AG10803 (cell line): ENCODE results near the gene MAGEH1.
A peak's percentile ranks its signal among the peaks of the same experiment; 100 is the strongest.

ENCODE experiments used
- DNase-seq: peaks from one replicate; pipeline ENCODE4 v3.0.0; 2010; ENCODE audit warnings: low read depth
- H3K4me3 ChIP-seq: 2 replicates; pipeline ENCODE4 v1.5.1; 2011; ENCODE audit warnings: mild to moderate bottlenecking, low read length, control low read depth
- CTCF ChIP-seq: conservative IDR thresholded peaks from 2 replicates; pipeline ENCODE4 v1.5.1; 2011; ENCODE audit warnings: mild to moderate bottlenecking, low read length, control low read depth, inconsistent platforms

MAGEH1 gene

DNA sequence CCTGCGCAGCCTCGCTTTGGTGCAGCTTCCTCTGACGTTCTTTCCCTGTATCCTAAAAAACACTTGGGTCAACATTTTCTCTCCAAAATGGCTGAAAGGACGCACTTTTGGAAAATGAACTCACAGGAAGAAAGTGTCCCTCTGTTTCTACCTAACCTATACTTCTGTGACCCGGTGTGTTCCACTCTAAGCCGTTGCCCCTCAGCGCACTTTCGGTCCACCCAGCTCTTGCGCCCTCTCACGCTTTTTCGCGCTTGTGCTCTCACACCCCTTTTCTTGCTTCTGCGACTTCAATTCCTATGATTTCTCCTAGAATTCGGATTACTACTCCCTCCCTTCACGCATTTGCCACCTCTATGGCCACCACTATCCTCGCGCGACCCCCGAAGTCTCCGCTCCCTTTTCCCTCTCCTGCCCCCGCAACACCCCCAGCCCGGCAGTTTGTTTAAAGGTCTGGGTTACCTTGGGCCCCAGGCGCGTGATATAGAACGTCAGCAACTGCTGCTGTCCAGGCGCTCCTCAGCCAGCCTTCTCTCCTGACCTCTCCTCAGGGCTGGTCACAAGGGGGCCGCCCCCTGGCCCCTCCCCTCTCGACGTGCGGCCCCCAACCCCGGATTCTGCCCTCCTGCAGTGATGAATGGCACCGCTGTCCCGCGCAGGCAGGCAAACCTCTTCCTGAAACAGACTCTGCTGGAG is 37.5 kb downstream of the MAGEH1 start, which contains the start of gene USP51:
TSS of gene USP51 (minus strand) at position 535 of the 696 bp plus-strand sequence. CDS start 909 bp downstream, outside the sequence.
- H3K4me3 ChIP-seq, result peak within 1 kb of the TSS; percentile 73
- TF ChIP-seq CTCF, result no peak; the same call in 1 of the 2 replicates
- peak; percentile 10 for DNase-seq

GRCh38 chrX:55490121-55490520 is 38.2 kb downstream of the MAGEH1 start:
- H3K4me3 ChIP-seq, result peak overlapping the region; percentile 73
- TF ChIP-seq CTCF, result no peak
- DNase-seq, result no peak

GRCh38 chrX:55490974-55491373 is 39.0 kb downstream of the MAGEH1 start:
- DNase-seq, result no peak

More at GRCh38 chrX:55490974-55491373, 39.0 kb downstream of the MAGEH1 start:
- no peak overlapping the region for H3K4me3 ChIP-seq
- no peak for TF ChIP-seq CTCF
